Activated T-cell treated with anti-CD3 and anti-CD28 coated beads for 48 hours (primary cell): Measurements from ENCODE around the gene CDYL2.
A peak's percentile ranks its signal among the peaks of the same experiment; 100 is the strongest.
"Not testable (repeated sequence)": the region's sequence is repeated elsewhere in the genome, so short reads cannot be mapped to it uniquely, and the experiment has no call there.

Source experiments
- DNase-seq: peaks from one replicate; pipeline ENCODE4 v3.0.0-alpha.2; 2020; ENCODE audit warnings: low read depth

Gene CDYL2

DNA sequence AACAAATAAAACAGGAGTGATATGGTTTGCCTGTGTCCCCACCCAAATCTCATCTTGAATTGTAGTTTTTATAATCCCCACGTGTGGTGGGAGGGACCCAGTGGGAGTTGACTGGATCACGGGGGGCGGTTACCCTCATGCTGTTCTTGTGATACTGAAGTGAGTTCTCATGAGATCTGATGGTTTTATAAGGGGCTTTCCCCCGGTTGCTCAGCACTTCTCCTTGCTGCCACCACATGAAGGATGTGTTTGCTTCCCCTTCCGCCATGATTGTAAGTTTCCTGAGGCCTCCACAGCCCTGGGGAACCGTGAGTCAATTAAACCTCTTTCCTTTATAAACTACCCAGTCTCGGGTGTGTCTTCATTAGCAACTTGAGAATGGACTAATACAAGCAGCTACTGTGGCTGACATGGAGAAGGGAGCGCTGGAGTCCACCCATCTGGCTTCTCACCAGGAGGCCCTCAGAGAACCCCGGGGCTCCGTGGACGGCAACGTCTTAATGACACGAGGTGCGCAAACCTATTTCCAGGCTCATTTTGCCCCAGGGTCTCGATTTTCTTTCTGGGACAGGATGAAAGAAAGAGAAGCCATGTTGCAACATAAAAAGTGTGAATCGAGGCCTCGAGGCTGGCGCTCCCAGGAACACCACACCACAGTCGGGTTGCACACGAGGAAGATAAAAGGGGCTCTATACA, 134.1 kb downstream of the CDYL2 start:
- DNase-seq: no peak

DNA sequence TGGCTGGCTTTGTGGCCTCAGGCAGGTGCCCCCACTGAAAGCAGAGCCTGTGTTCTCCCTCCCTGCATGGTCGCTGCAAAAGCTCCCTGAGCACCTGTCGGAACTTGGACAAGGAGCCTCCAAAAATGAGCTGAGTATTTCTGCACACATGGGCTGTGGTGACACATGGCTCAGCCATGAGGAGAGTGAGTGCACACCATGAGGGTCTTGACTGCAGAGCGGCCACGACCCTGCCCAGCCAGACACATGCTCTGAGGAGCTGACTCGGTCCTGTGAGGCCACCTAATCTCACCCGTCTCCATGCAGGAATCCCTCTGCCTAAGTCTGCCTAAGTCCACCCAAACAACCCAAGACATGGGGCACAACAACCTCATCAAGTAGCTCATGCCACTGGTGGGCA, 134.7 kb downstream of the CDYL2 start:
- DNase-seq: no peak

DNA sequence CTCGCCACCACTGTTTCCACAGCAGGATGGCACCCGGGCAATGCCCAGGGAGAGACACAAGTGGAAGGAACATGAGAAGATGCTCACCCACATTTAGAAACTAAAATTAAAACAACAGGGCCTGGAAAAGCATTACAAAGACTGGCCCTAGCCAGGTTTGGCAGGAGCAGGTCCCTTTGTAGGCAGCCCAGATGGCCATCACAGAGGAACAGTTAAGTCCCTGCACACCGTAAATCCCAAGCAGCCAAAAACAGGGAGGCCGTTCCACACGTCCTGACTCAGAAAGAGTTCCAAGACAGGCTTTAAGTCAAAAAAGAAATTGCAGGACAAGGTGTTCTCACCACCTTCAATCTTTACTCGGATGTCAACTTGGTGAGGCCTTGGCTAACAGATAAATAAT, 136.5 kb downstream of the CDYL2 start:
- DNase-seq: no peak

DNA sequence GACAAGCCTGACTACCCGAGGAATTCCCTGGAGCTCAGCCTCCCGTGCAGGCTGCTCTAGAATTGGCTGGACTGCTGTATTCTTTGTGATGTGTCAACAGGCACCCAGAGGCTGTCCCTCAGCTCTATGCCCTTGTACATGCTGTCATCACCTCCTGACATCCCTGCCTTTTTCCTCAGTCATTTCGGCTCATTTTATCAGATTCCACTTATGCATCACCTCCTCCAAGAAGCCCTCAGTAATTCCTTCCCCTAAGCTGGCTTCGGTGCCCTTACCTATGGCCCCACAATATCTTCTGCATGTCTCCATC, 137.2 kb downstream of the CDYL2 start:
- no peak for DNase-seq

DNA sequence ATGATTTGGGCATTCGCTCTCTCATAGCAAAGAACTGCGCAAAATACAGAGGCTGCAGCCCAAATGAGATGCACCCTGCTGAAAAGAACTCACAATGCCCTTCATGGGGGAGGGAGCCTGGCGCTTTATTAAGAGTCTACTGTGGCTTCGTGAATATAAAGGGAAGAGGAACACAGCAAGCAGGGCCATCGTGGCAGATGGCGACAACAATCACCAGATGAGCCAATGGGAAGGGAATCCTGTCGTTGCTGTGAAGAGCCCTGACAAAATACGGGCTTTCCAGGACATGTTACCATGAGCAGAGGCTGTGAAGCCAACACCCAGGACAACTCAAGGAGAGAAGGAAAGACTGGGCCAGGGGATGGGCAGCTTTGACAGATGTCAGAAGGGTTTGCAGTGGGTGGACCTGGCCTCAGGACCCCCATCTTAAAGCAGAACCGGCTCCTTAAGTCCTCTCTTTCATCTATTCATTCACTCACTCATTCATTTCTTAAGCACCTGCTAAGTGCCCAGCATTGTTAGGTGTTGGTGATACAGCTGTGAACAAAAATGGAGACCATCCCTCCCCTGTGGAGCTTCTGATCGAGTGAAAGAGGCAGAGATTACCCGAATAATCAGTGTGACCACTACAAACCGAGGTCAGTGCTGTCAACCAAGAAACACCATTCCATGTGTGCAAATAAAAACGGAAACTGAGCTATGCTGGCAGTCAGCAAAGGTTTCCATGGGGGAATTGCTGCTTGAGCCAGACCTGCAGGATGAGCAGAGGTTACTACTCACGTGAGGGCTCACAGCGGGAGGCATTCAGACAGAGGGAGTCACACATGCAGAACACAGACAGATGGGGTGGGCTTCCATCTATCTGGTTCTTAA, 137.8 kb downstream of the CDYL2 start:
- no peak for DNase-seq

DNA sequence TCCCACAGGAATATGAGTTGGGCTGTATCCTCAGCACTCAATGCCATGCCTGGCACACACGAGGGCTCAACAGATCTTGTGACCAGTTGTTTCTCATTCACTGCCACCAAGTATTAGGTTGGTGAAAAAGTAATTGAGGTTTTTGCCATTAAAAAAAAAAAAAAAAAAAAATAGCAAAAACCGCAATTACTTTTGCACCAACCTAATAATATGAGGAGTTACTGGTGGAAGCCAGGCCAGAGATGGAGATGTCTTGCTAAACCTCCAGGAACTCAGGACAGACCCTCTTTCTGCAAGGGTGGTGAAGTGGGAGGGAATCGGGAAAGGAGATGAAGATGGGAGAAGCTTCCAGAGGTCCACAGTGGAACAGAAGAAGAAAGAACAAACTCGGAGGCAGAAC, 139.0 kb downstream of the CDYL2 start:
- no peak for DNase-seq

DNA sequence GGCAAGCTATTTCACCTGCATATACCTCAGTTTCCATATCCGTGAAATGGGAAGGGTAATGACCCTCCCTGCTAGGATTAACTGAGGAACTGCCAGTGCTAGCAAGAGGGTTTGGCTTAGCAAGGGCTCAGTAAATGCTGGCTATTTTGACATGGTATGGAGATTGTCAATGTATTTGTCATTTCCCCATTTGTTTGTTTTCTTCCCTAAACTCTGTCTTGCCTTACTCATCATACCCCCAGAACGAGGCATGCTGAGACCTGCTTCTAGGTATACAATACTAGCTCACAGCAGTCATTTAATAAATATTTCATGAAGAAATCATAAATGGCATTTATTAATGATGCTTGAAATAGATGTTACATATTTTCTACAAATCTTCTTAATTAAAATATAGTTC, 139.6 kb downstream of the CDYL2 start:
- DNase-seq: no peak

DNA sequence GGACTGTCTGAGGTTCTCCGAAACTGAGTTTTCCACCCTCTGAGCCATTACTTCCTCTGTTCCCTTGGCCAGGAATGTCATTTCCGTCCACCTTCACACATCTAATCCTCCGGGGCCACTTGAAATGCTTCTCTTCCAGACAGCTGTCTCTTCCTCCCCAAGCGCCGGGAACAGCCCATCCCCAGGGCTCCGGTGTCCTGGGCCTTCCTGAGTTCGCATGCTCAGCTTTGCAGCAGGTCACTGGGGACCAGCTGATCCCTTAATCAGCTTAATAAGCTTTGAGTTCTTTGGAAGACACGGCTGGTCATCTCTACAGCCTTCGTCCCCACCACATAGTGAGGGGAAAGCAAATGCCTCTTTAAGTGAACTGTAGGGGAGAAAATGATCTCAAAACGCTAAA, 140.2 kb downstream of the CDYL2 start:
- DNase-seq: no peak

DNA sequence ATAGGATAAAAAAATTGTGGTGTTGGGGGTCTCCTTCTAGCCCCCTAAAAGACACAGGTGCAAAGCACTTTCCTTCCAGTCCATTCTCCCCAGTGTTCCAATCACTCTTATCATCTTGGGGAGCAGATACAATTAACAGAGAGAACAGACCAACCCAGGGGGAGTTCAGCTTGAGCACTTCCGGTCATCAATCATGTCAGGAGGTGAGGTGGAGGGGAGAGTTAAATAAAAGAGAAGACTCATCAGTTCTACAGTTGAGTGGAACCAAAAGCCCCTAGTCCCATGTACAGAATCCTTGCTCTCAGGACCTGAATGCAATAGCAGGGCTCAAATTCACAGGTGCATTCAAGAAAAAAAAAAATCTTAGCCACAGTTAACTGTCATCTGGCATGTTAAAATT, 141.3 kb downstream of the CDYL2 start:
- DNase-seq: no peak

DNA sequence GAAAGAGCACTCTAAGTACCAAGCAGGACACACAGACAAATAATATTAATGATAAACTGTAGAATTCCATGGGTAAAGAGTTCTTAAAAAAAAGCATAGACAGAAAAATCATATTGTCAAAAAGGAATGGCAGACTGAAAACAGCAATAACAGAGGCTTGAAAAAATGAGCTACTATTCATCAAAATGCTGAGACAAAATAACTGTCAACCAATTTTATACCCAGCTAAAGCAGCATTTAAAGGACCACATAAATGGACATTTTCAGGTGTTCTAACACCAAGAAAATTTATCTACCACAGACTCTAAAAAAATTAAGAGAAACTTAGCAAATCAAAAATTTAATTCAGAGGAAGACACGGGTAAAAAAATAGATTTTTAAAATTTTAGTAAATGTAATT, 144.5 kb downstream of the CDYL2 start:
- DNase-seq: no peak

DNA sequence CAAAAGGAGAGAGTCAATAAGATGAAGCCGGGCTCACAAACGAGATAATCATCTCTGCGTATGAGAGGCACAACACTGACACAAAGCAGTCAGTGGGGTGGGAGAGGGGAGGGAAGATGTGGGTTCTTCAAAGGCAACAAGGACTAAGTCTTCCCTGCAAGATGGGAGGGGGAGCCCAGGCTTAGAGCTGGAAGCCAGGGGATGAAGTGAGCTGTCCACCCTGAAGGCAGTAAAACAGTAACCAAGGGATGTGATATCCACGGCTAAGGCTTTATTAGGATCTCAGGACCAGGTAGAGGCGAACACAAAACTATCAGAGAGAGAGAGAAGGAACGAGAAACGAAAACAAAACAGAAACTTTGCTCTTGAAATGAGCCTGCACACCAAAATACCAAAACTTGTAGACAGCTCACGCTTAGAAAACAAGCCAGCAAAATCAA, 147.7 kb downstream of the CDYL2 start:
- peak; percentile 15 for DNase-seq

DNA sequence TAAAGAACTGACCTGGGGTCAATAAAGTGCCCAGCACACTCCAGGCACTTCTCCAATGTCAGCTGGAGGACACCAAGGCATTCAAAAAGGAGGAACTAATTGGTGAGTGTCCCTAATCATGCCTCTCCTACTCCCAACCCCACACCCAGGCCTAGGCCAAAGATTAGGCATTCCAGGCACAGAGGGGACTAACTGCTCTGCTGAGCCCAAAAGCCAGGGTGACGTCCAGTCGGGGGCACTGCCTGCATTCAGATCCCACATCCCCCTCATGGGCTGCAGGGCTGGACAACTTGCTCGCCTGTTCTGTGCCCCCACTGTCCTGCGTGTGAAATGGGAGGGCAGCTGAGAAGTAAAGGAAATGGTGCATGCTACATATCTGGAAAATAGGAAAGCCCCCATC, 148.2 kb downstream of the CDYL2 start:
- no peak for DNase-seq

DNA sequence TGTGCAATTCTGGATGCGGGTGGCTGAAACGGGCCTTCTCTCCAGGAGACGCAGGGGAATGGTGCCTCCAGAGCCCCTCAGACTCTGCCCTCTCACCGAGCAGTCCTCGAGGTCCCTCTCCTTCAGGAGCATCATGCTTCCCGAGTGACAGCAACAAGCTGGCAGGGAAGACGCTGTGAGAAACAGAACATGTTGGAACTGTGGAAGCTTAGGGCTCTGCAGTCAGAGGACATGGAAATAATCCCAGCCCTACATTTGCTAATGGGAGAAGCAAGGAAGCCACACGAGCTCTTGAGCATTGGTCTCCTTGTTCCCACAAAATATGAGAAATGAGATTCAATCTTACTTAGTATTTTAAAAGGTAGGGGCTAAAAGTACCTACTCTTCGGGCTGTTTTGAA, 148.6 kb downstream of the CDYL2 start:
- DNase-seq: no peak

DNA sequence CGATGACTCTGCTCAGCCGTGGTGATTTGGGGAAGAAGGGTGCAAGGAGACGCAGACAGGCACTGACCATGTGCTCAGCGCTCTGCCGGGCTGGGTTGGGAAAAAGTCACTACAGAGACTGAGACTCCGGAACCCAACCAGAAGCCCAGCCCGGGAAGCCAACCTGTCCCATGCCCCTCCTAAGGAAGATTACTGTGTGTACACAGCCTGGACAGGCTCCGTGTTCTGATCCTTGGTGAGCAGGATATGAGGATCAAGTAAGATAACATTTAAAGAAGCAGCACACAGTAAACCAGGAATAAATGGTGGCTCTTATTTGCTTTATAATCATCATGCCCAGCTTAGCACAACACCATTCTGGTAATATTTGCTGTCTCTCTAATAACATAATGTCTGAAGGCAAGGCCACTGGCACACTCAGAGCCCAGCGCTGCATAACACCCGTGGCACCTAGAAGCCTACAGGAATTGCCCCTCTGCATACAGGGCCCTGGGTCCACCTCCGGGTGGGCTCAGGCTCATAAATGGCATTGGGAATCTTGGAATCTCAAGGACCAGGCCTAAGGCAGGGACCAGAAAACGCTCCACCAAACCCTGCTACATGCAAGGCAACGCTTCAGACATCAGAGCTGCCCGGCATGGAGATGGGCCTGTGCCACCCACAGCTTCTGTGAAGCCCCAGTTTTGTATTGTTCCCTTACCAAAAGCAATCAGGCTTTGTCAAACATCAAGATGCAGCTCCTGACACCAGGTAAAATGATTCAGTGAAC, 150.1 kb downstream of the CDYL2 start:
- DNase-seq: no peak

DNA sequence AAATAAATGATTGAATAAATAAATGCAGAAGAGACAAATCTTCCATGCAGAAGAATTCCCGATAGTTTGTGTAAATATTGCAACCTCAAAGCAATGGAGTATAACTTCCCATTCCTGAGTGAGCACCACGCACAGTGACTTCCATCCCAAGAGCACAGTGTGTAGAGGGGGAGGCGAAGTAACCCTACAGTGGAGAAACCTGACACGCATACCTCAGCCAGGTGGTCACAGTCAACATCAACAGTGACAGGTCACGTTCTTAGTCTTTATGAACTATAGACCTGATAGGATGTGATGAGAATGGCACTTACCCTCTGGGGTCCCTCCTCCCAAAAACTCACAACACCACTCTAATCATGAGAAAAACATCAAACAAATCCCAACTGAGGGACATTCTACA, 152.0 kb downstream of the CDYL2 start:
- no peak for DNase-seq

DNA sequence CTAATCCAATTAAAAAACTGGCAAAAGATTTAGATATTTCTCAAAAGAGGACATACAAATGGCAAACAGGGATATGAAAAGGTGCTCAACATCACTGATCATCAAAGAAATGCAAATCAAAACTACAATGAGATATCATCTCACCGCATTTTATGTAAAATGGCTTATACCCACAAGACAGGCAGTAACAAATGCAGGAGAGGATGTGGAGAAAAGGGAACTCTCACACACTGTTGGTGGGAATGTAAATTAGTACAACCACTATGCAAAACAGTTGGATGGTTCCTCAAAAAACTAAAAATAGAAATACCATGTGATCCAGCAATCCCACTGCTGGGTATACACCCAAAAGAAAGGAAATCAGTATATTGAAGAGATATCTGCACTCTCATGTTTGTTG, 154.1 kb downstream of the CDYL2 start:
- DNase-seq: not testable (repeated sequence)

DNA sequence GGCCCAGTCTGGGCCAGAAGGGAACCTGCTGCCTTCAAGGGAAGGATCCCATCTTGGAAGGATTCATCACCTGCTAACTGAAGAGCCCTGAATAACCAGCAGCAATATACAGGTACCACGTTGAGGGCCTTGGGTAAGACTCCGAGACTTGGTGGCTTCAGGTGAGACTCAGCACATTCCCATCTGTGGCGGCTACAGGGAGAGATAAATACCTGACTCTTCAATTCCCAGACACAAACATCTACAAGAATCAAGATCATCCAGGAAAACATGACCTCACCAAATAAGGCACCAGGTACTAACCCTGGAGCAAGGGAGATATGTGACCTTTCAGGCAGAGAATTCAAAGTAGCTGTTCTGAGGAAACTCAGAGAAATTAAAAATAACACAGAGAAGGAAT, 164.1 kb downstream of the CDYL2 start:
- DNase-seq: no peak

DNA sequence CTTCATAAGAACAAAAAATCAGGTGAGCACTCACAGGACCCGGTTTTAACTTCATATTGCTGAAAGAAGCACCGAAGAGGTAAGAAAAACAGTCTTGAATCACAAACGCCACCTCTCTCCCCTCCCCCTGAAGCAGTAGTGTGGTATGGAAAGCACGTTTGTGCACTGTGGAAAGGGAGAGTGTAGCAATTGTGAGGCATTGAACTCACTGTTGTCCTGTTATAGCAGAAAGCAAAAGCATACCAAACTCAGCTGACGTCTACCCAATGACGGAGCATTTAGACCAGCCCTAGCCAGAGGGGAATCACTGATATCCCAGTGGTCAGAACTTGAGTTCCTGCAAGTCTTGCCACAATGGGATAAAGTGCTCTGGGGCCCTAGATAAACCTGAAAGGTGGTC, 164.8 kb downstream of the CDYL2 start:
- DNase-seq: no peak

DNA sequence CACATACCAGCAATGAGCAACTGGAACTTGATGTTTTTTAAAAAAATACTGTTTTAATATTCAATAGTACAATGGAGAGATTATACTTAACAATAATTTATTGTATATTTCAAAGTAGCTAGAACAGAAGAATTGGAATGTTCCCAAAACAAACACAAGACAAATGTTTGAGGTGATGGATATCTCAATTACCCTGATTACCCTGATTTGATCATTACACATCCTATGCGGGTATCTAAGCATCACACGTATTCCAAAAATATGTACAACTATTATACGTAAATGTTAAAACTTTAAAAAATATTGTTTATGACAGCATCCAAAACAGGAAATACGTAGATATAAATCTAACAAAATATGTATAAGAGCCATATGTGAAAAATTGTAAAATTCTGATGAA, 166.8 kb downstream of the CDYL2 start:
- DNase-seq: no peak

DNA sequence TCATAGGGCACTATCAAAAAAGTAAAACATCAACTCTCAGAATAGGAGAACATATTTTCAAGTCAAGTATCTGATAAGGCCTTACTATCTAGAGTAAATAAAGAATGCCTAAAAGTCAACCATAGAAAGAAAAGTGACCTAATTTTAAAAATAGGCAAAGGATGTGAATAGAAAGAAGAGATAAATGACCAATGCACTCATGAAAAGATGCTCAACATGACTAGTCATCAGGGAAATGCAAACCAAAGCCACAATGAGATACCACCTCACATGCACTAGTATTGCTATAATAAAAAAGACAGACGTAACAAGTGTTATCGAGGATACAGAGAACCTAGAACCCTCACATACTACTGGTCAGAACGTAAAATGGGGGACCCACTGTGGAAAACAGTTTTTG, 172.8 kb downstream of the CDYL2 start:
- DNase-seq: no peak

DNA sequence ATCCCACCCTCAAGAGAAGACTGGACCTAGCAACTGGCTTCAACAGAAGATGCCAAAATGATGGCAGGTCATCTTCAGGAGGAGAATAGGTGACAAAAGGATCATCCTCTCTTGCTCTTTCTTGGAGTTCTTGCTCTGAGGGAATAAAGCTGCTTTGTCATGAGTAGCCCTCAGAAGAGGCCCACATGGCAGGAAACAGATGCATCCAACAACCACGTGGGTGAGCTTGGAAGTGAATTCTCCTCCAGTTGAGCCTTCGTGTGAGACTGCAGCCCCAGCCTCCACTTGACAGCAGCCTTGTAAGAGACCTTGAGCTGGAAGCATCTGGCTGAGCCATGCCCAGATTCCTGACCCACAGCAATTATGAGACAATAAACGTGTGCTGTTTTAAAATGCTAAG, 176.1 kb downstream of the CDYL2 start:
- no peak for DNase-seq

DNA sequence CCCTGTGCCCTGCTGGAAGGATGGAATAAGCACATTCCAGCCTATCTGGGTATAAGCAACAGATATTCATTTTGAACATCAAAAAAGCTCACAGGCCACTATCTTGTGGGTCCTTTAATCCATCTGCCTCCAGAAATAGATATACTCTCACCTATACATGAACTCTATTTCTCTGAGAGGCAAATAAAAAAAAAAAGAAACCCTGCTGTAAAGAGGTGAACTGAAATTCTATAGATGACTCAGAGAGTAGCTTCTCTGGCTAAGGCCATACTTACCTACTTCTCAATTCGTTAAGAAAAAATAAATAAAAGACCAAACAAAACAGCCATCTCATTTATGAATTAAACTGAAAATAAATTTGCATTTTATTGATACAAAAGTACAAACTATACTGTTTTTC, 177.3 kb downstream of the CDYL2 start:
- DNase-seq: no peak

DNA sequence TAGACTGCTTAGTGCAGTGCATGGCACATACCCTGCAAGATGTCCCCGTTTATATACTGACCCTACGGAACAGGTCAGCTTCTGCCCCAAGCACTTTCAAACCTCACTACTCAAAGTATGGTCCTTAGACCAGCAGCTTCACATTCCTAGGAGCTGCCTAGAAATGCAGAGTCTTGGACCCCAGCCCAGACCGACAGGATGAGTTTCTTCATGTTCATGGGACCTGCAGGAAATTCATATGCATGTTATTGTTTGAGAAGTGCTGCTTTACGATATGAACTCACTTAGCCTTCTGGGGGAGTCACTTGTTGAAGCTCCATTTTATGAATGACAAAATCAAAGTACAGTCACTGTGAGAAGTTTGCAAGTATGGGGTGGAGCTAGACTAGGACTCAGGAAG, 181.0 kb downstream of the CDYL2 start:
- no peak for DNase-seq
